Ishikawa (cell line): ENCODE data around the gene CENPVL2.

Experiments used
- CEBPB ChIP-seq: IDR thresholded peaks from 2 replicates; pipeline ENCODE4 v1.6.1; 2012
- CREB1 ChIP-seq: IDR thresholded peaks from 2 replicates; pipeline ENCODE4 v1.6.1; 2012; ENCODE audit warnings: low read depth
- EGR1 ChIP-seq: IDR thresholded peaks from 2 replicates; pipeline ENCODE4 v1.6.1; 2012
- EP300 ChIP-seq: IDR thresholded peaks from 2 replicates; pipeline ENCODE4 v1.6.1; 2012; ENCODE audit warnings: borderline replicate concordance
- MAX ChIP-seq: IDR thresholded peaks from 2 replicates; pipeline ENCODE4 v1.6.1; 2012
- NFIC ChIP-seq: IDR thresholded peaks from 2 replicates; pipeline ENCODE4 v1.6.1; 2012
- RAD21 ChIP-seq: IDR thresholded peaks from 2 replicates; pipeline ENCODE4 v1.6.1; 2012; ENCODE audit warnings: low read depth
- REST ChIP-seq: IDR thresholded peaks from 2 replicates; pipeline ENCODE4 v1.6.1; 2012; ENCODE audit warnings: low read depth, mild to moderate bottlenecking
- TAF1 ChIP-seq: IDR thresholded peaks from 2 replicates; pipeline ENCODE4 v1.6.1; 2012; ENCODE audit warnings: low read depth, mild to moderate bottlenecking
- TCF12 ChIP-seq: IDR thresholded peaks from 2 replicates; pipeline ENCODE4 v1.6.1; 2012; ENCODE audit warnings: low read depth
- TEAD4 ChIP-seq: IDR thresholded peaks from 2 replicates; pipeline ENCODE4 v1.6.1; 2012
- USF1 ChIP-seq: IDR thresholded peaks from 2 replicates; pipeline ENCODE4 v1.6.1; 2012

GRCh38 chrX:51665981-51666380 lies 16.6 kb downstream of the CENPVL2 start:
- no peak for TF ChIP-seq EGR1
- no peak for TF ChIP-seq CEBPB
- no peak for TF ChIP-seq TAF1
- TF ChIP-seq MAX, result no peak
- no peak for TF ChIP-seq RAD21
- no peak for TF ChIP-seq EP300
- TF ChIP-seq TEAD4, result no peak
- TF ChIP-seq CREB1, result no peak
- no peak for TF ChIP-seq REST
- TF ChIP-seq NFIC, result no peak
- TF ChIP-seq USF1, result no peak
- TF ChIP-seq TCF12, result no peak
